Thoracic aorta (tissue), 2 donors: ENCODE measurements around the gene VWA3B. TPM values are rescaled to one million over a fixed set of nuclear protein-coding genes. Genes with fewer than 3 reads are reported as not detected.

Experiments
- ATAC-seq: fragments of 150-250 bp; one replicate; pipeline ENCODE4 v1.8.0; 2017; ENCODE audit warnings: low read depth; ENCODE audit not compliant: insufficient number of reproducible peaks, low FRiP score
- DNase-seq: peaks from one replicate; pipeline ENCODE4 v3.0.0-alpha.2; 2020; ENCODE audit warnings: low spot score
- H3K27ac ChIP-seq, 2 donors: fragments of 200-600 bp; sonication (generic); 1 replicate in 1 of 2; 2 replicates in 1 of 2; pipeline ENCODE4 v1.5.1; 2016; ENCODE audit warnings: mild to moderate bottlenecking in 2 of 2, moderate library complexity in 2 of 2
- H3K27me3 ChIP-seq: fragments of 200-600 bp; sonication (generic); replicated peaks from 2 replicates; pipeline ENCODE4 v1.6.0; 2016; ENCODE audit warnings: mild to moderate bottlenecking; ENCODE audit not compliant: insufficient read depth
- H3K36me3 ChIP-seq: fragments of 200-600 bp; sonication (generic); one replicate; pipeline ENCODE4 v1.5.1; 2016
- H3K4me1 ChIP-seq, 2 donors: fragments of 200-600 bp; sonication (generic); 1 replicate in 1 of 2; 2 replicates in 1 of 2; pipeline versions ENCODE4 v1.5.1 to v1.6.0; 2016; ENCODE audit warnings: low read depth in 2 of 2, mild to moderate bottlenecking in 1 of 2; ENCODE audit not compliant: control insufficient read depth in 1 of 2
- H3K4me3 ChIP-seq: fragments of 200-600 bp; sonication (generic); 2 replicates; pipeline ENCODE4 v1.5.1; 2016; ENCODE audit warnings: mild to moderate bottlenecking
- H3K9me3 ChIP-seq: fragments of 200-600 bp; sonication (generic); 2 replicates; pipeline ENCODE4 v1.5.1; 2016
- CTCF ChIP-seq: fragments of 200-600 bp; sonication (generic); IDR thresholded peaks from one replicate; pipeline ENCODE4 v1.5.1; 2019; ENCODE audit warnings: antibody characterized with exemption
- total RNA-seq, 2 donors: library from RNA; depleted of rRNA; stranded (reverse); fragments of >200 nt; gene quantifications; one replicate each; pipeline versions ENCODE4 v1.1.0 to v1.2.3, GENCODE V29; 2016

The VWA3B gene
- total RNA-seq, 2 donors from 2014 or later, result 0.27 TPM; not detected in 1

- Histone ChIP-seq H3K9me3 (no peaks in the 10 kb centered on the region), H3K27me3 (no peaks in the 10 kb centered on the region), H3K36me3 (no peaks in the 10 kb centered on the region), H3K4me3 (no peak overlapping the region), H3K4me1 (no peaks in the 10 kb centered on the region), H3K27ac (no peak overlapping the region)
- ATAC-seq, result no peak
- no peak for TF ChIP-seq CTCF
- no peak for DNase-seq
These were observed 23.8 kb downstream of the VWA3B start for GRCh38 chr2:98110741-98111140.

GRCh38 chr2:98114643-98115330 is 27.8 kb downstream of the VWA3B start:
- Histone ChIP-seq H3K27me3 (no peaks in the 10 kb centered on the region), H3K27ac (no peak overlapping the region), H3K36me3 (no peaks in the 10 kb centered on the region), H3K9me3 (no peaks in the 10 kb centered on the region), H3K4me1 (no peaks in the 10 kb centered on the region), H3K4me3 (no peak overlapping the region)
- TF ChIP-seq CTCF, result no peak
- no peak for DNase-seq
- no peak for ATAC-seq

GRCh38 chr2:98118161-98118560 is 31.2 kb downstream of the VWA3B start:
- Histone ChIP-seq H3K9me3 (no peaks in the 10 kb centered on the region), H3K27me3 (no peaks in the 10 kb centered on the region), H3K4me3 (no peak overlapping the region), H3K27ac (no peak overlapping the region), H3K36me3 (no peaks in the 10 kb centered on the region), H3K4me1 (no peaks in the 10 kb centered on the region)
- ATAC-seq (no peak), DNase-seq (no peak)
- TF ChIP-seq CTCF, result no peak

- H3K27ac ChIP-seq, result no peak overlapping the region
- no peaks in the 10 kb centered on the region for H3K27me3 ChIP-seq
- no peaks in the 10 kb centered on the region for H3K4me1 ChIP-seq
- H3K4me3 ChIP-seq, result no peak overlapping the region
- TF ChIP-seq CTCF, result no peak
- ATAC-seq, result no peak
- no peak for DNase-seq
- no peaks in the 10 kb centered on the region for H3K9me3 ChIP-seq
- no peaks in the 10 kb centered on the region for H3K36me3 ChIP-seq
These were observed 31.9 kb downstream of the VWA3B start for GRCh38 chr2:98118852-98119251.

GRCh38 chr2:98121149-98121548 is 34.2 kb downstream of the VWA3B start:
- TF ChIP-seq CTCF, result no peak
- H3K27me3 ChIP-seq, result no peaks in the 10 kb centered on the region

More at GRCh38 chr2:98121149-98121548, 34.2 kb downstream of the VWA3B start:
- ATAC-seq, result no peak
- Histone ChIP-seq H3K4me1 (no peaks in the 10 kb centered on the region), H3K9me3 (no peaks in the 10 kb centered on the region), H3K27ac (no peak overlapping the region), H3K36me3 (no peaks in the 10 kb centered on the region), H3K4me3 (no peak overlapping the region)
- DNase-seq, result no peak
